ENCODE results near the gene IL11RA.

IL11RA gene

DNA sequence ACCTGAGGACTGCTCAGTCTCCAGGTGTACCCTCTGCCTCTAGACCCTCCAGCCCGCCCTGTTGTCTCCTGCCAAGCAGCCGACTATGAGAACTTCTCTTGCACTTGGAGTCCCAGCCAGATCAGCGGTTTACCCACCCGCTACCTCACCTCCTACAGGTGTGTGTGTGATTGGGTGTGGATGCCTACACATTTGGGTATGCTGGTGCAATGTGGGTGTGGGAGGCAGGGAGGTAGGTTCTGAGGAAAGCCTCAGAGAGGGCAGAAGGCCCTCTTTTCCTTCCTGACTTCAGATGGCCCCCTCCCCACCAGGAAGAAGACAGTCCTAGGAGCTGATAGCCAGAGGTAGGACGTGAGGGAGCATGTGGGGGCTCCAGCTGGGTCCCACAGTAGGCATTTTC lies 5.0 kb downstream of the IL11RA start:
- TF ChIP-seq SIN3A (IDR thresholded peaks at IDR 0.05; ENCODE audit: borderline replicate concordance, insufficient read depth, low read length) (no peak), TAF1 (IDR thresholded peaks at IDR 0.05; ENCODE audit: borderline replicate concordance, insufficient read depth, low read length) (no peak), POLR2AphosphoS5 (IDR thresholded peaks at IDR 0.05; ENCODE audit: low read depth, low read length) (no peak), FOXP2 (optimal IDR thresholded peaks at IDR 0.05; ENCODE audit: borderline replicate concordance, extremely low read depth, extremely low read length, insufficient read depth) (no peak)
- TF ChIP-seq, protein P1, sequence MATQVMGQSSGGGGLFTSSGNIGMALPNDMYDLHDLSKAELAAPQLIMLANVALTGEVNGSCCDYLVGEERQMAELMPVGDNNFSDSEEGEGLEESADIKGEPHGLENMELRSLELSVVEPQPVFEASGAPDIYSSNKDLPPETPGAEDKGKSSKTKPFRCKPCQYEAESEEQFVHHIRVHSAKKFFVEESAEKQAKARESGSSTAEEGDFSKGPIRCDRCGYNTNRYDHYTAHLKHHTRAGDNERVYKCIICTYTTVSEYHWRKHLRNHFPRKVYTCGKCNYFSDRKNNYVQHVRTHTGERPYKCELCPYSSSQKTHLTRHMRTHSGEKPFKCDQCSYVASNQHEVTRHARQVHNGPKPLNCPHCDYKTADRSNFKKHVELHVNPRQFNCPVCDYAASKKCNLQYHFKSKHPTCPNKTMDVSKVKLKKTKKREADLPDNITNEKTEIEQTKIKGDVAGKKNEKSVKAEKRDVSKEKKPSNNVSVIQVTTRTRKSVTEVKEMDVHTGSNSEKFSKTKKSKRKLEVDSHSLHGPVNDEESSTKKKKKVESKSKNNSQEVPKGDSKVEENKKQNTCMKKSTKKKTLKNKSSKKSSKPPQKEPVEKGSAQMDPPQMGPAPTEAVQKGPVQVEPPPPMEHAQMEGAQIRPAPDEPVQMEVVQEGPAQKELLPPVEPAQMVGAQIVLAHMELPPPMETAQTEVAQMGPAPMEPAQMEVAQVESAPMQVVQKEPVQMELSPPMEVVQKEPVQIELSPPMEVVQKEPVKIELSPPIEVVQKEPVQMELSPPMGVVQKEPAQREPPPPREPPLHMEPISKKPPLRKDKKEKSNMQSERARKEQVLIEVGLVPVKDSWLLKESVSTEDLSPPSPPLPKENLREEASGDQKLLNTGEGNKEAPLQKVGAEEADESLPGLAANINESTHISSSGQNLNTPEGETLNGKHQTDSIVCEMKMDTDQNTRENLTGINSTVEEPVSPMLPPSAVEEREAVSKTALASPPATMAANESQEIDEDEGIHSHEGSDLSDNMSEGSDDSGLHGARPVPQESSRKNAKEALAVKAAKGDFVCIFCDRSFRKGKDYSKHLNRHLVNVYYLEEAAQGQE (IDR thresholded peaks at IDR 0.05; ENCODE audit: insufficient read depth in 1 of 2, low read depth in 2 of 2, low read length in 2 of 2): no peak

DNA sequence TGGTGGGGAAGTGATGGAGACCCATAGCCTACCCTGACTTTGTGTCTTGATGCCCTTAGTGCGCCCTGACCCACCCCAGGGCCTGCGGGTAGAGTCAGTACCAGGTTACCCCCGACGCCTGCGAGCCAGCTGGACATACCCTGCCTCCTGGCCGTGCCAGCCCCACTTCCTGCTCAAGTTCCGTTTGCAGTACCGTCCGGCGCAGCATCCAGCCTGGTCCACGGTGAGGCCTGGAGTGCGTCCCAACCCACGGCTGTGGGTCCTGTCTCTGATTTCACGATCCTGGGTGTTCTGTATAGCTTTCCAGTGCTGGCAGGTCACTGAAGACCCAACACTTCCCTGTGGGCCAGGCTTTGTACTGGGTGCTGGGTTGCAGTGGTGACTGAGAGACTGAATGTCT lies 6.5 kb downstream of the IL11RA start:
- TF ChIP-seq, protein P1 (IDR thresholded peaks at IDR 0.05; ENCODE audit: insufficient read depth in 1 of 2, low read depth in 2 of 2, low read length in 2 of 2): no peak
- no peak for TF ChIP-seq POLR2AphosphoS5 (IDR thresholded peaks at IDR 0.05; ENCODE audit: low read depth, low read length)
- no peak for TF ChIP-seq TAF1 (IDR thresholded peaks at IDR 0.05; ENCODE audit: borderline replicate concordance, insufficient read depth, low read length)
- TF ChIP-seq SIN3A (IDR thresholded peaks at IDR 0.05; ENCODE audit: borderline replicate concordance, insufficient read depth, low read length): no peak
- no peak for TF ChIP-seq FOXP2 (optimal IDR thresholded peaks at IDR 0.05; ENCODE audit: borderline replicate concordance, extremely low read depth, extremely low read length, insufficient read depth)

DNA sequence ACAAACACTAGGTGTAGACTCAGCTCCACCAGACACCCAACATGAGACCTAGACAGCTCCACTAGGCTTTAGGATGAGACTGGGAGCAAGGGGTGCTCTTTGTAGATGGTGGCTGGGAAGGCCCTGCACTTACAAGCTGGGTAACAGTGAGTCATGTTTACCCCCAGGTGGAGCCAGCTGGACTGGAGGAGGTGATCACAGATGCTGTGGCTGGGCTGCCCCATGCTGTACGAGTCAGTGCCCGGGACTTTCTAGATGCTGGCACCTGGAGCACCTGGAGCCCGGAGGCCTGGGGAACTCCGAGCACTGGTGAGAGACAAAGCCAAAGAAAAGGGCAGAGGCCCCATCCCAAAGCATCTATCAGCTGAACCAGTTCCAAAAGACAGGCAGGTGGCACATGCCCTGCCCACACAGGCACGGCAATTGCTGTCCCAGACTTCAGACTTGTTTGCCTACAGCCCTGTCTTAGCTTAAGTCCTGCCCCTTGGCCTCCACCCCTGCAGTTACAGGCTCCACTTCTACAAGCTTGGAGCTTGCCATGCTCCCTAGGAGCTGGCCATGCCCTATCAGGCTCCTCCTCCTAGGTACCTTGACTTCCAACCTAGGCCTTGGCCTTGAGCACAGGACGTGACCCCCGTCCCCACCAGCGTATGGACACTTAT lies 7.7 kb downstream of the IL11RA start:
- TF ChIP-seq, protein P1 (IDR thresholded peaks at IDR 0.05; ENCODE audit: insufficient read depth in 1 of 2, low read depth in 2 of 2, low read length in 2 of 2): no peak

DNA sequence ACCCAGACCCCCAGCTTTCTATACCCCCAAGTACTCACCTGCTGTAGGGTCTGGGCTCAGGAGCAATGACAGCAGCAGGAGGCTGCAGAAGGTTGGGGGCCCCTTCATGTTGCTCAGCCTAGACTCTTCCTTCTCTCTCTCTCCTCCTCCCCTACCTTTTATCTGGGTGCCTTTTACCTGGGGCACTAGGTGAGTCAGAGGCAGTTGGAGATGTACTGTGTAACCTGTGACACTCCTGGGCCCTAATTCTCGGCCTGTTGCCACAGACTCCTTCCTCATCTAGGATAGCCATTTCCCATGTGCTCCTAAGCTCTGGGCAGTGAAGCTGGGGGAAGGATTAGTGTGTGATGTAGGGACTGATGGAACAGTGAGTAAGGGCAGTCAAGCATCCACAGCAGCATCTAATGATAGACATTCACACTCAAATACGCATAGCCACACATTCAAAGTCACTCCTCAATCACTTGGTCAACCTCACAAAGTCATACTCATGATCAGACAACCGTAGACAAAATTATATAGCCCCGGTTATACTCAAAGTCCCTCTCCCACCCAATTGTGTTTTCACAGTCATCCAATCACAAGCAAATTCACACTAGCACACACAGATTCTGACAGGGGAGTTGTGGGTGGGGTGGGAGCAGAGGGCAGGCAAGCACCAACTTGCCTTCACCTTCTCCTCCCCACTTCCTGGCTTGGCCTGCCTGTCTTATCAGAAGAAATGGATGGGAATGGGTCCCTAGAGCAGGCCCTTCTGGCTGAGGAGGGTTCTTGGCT lies 10.7 kb downstream of the IL11RA start, which contains the start of gene CCL27:
Gene CCL27 (minus strand): TSS at position 132 of the 777 bp plus-strand sequence. CDS start 24 bp downstream, at position 108.
- TF ChIP-seq SIN3A (IDR thresholded peaks at IDR 0.05; ENCODE audit: borderline replicate concordance, insufficient read depth, low read length): no peak
- TF ChIP-seq FOXP2 (optimal IDR thresholded peaks at IDR 0.05; ENCODE audit: borderline replicate concordance, extremely low read depth, extremely low read length, insufficient read depth): no peak
- TF ChIP-seq TAF1 (IDR thresholded peaks at IDR 0.05; ENCODE audit: borderline replicate concordance, insufficient read depth, low read length): no peak
- TF ChIP-seq, protein P1 (IDR thresholded peaks at IDR 0.05; ENCODE audit: insufficient read depth in 1 of 2, low read depth in 2 of 2, low read length in 2 of 2): no peak
- TF ChIP-seq POLR2AphosphoS5 (IDR thresholded peaks at IDR 0.05; ENCODE audit: low read depth, low read length): no peak
